DMS 273 (cell line): ENCODE measurements around the gene B3GALT4.
"Not testable (repeated sequence)": the region's sequence is repeated elsewhere in the genome, so short reads cannot be mapped to it uniquely, and the experiment has no call there.

Experiments used
- DNase-seq: peaks from one replicate; lab custom pipeline; 2025; ENCODE audit not compliant: unreplicated experiment; lab: John Stamatoyannopoulos, UW

The B3GALT4 gene

DNA sequence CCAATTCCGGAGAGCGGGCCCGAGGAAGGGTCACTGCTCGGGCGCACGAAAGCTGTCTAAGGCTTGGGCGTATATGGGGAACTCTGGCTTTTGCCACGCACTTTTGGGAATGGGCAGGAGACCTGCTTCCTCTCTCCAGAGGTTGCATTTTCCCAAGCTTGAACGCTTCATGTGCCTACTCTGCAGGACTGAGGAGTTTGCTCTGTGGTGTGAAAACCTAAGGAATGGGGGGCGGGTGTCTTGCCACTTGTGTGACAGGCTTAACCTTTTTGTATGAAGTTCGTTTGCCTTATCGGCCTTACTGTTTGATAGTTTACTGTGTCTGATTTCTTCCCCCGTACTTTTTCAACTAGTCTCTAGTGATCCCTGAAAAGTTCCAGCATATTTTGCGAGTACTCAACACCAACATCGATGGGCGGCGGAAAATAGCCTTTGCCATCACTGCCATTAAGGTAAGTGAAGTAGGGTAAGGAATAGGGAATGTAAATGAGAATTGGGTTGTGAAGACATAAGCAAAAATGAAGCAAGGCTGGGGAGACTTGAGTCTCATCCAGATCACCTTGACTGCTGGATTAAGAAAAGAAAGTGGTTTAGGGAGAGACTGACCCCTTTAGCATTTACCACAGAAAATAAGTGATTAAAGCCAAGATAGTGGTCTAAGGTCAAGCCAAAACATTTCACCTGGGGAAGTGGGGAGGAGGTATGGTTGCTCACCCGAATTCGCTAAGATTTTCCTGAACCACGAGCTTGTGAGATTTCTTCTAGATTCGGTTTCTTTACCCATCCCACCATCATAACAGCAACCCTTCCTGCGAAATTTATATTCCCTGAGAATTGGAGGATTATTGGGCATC is 4.4 kb upstream of the B3GALT4 start:
- DNase-seq: no peak

DNA sequence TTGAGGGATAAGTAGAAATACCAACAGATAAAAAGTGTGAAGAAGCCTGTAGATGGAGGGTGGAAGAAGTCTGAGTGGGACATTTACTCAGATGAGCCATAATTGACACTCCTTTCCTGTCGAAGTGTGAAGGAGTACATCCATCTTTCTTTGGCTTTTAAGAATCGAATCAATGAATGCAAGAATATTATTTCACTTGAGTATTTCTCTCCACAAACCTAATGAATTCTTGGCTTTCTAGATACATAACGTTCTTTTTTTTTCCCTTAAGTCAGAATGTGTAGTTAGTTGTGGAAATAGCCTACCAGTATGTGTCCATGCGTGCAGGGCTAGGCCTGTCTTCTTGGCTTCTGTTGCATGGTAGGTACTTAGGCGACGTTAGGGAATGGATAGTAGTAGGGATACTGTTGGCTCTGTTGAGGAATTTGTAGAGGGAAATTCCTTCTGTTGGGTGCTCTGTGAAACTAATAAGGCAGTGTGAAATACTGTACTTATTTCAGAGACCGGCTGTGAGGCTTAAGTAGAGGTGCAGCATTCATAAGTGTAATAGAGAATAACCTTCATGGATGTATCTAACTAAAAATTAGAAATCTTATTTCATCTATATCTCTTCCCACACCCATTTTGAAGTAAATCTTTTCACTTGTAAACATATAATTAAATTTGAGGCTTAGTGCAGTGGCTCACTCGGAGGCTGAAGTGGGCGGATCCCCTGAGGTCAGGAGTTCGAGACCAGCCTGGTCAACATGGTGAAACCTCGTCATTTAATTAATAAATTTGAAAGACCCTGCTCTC is 3.6 kb upstream of the B3GALT4 start:
- DNase-seq: peak; percentile 40

DNA sequence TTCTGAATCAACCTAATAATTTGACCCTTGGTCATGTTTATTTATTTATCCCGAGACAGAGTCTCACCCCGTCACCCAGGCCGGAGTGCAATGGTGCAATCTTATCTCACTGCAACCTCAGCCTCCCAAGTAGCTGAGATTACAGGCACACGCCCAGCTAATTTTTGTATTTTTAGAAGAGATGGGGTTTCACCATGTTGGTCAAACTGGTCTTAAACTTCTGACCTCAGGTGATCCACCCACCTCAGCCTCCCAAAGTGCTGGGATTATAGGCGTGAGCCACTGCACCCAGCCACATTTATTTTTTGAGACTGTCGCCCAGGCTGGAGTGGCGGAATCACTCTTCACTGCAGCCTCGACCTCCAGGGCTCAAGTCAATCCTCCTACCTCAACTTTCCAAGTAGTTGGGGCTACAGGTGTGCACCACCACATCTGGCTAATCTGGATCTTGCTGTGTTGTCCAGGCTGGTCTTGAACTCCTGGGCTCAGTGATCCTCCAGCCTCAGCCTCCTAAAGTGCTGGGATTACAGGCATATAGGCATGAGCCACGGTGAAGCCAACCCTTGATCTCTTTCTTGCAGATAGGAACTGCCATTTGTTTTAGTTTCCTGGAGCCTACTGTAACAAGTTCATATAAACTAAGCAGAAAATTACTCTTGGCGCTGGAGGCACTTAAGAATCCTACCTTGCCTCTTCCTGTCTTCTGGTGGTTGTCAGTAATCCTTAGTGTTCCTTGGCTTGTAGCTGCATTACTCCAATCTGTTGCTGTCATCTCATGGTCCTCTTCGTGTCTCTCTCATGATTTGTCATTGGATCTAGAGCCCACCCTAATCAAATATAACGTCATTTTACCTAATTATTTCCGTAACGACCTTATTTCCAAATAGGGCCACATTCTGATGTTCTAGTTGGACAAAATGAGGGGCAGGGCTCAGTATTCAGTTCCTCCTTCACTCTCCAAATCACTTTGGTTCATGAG is 2.7 kb upstream of the B3GALT4 start:
- peak; percentile 38 for DNase-seq

DNA sequence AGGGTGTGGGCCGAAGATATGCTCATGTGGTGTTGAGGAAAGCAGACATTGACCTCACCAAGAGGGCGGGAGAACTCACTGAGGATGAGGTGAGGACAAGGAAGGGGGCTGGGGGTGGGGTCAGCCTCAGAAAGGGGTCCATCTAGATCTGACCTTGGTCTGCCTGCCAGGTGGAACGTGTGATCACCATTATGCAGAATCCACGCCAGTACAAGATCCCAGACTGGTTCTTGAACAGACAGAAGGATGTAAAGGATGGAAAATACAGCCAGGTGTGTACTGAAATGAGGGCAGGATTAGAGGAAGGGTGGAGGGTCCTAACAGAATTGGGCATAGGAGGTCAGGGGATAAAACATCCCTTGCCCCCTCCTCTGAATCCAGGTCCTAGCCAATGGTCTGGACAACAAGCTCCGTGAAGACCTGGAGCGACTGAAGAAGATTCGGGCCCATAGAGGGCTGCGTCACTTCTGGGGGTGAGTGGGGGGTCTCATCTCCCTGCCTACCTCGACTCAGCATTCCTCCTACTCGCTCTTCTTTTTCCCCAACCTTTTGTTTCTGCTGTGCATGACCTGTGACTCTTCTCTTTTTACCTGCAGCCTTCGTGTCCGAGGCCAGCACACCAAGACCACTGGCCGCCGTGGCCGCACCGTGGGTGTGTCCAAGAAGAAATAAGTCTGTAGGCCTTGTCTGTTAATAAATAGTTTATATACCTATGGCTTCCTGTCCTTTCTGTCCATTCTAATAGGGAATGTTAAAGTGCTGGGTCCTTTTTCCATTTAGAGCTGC is 935 bp upstream of the B3GALT4 start:
- DNase-seq: peak; percentile 44

GRCh38 chr6:33276581-33276863 is 401 bp upstream of the B3GALT4 start:
- peak; percentile 81 for DNase-seq

- peak; percentile 65 for DNase-seq
Measured at GRCh38 chr6:33277663-33278391, 904 bp downstream of the B3GALT4 start.

GRCh38 chr6:33278392-33278741 is 1.4 kb downstream of the B3GALT4 start:
- peak; percentile 65 for DNase-seq

DNA sequence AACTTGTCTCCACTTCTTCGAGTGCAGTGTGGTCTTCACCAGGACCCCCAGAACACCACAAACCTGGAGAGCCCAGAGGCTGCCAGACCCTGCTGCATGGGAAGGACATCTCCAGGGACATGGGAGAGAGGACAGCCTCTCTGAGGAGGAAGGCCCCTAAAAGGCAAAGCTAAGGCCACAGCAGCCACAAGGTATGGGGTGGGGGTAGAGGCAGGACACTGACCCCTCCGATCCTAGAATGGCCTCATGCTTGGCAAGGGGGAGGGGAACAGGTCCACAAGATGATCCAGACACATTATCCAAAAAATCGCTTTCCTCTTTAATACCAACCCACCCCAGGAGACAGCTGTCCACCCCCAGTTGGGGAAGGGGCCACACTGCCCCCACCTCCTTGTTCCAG is 1.9 kb downstream of the B3GALT4 start:
- no peak for DNase-seq

DNA sequence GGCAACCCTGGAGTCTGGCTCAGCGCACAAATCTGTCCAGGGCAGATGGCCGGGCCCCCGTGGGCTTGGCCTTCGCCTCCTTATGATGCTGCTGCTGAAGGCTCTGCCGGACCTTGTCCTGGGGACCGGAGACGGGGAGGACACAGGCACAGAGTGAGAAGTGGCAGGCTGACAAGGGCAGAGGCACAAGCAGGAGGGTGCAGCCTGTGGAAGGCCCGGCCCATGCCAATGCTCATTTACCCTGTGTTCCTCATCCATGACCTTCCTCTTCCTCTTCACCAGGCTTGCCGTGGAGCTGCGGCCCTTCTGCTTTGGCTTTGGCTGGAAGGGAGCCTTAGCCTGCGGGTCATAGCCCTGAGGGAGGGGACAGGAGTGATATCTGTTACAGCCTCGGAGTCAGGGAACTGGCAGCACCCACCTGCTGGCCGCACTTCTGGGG is 2.4 kb downstream of the B3GALT4 start:
- DNase-seq: no peak

- peak; percentile 95 for DNase-seq
Measured at GRCh38 chr6:33279971-33280511, 3.1 kb downstream of the B3GALT4 start.

DNA sequence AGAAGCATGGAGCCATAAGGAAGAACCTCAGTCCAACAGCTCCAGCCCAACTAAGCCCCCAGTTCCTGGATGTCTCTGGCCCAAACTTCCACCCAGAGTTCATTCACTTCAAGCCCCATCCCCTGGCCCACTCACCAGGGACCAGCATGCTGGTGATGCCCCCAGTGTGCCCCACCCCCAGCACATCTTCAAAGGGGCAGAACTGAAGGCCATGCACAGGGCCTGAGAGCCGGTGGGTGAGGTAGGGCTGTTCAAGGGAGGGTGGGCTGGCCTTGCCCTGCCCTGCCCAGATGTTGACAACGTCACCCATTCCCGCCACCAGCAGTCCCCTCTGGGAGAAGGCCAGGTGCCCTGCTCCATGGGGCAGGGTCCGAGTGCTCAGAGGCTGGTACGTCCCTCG is 3.6 kb downstream of the B3GALT4 start:
- DNase-seq: no peak

- not testable (repeated sequence) for DNase-seq
Measured at GRCh38 chr6:33285214-33285613, 8.3 kb downstream of the B3GALT4 start.

DNA sequence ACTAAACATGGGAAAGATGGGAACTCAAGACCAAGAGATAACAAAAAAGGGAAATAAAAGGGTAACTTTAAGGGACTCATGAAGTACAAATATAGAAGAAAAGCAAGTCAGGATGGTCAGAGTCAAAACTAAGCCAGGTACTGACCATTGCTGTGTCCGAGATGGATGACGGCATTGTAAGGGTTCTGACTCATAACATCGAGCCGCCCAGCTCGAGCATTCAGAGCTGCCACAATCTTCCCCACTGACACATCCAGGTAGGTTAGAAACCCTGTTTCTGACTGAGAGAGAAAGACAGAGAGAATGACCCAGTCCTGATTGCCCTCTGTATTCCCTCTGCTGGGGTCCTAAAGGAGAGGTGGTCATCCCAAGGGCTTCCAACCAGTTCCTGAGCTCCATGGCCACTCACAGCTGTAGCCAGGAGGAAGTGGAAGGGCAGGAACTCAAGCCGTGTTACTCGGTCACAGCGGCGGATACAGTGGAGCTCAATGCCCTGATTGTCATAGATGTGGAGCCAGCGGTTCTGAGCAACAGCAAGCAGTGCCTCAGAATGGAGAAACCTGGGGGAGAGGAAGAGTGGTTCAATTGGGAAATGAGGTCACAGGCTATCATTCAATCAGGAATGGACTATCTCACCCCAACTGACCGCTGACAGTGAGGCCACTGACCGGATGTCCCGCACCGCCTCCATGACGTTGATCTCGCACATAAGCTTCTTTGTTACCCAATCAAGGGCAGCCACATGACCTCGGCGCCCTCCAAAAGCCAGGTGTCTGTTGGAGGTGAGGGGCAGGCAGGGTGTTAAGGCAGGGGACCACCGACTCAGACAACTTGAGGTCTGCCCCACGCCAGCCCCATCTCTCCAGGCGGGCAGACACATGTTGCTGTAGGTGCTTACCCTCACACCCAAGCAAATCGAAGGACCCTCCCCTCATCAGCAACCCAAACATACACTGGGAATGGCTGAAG is 10.3 kb downstream of the B3GALT4 start:
- DNase-seq: no peak

DNA sequence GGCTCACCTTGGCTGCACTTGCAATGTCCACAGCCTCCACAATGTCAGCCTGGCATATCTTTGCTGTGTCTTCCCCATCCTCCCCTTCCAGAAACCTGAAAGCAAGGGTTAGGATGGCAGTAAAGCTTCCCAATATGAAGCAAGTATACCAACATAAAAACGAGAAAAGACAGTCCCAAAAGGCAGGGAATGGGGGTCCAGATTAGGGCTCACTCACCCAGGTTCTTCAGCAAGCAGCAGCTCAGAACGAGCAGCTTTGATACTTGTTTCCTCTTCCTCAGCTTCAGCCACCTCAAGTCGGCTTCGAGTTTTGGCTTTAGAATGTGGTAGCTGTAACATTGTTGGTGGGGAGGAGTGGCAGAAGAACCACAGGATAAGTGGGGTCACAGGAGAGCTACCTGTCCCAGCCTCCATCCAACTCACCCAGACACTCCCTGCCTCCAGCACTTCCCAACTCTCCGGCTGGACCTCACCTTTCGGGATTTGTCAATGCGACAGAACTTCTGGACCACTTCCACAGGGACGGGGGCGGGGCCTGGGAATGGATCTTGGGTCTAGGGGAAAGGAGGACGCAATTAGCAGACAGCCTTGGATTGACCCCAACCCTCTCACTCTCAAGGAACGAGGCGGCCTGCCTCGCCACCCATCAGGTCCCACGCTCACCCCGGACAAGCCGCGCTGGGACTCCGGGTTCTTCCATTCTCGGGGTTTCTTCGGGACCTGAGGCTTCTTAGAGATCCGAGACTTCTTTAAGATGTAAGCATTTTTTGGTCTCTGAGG is 11.4 kb downstream of the B3GALT4 start:
- no peak for DNase-seq

DNA sequence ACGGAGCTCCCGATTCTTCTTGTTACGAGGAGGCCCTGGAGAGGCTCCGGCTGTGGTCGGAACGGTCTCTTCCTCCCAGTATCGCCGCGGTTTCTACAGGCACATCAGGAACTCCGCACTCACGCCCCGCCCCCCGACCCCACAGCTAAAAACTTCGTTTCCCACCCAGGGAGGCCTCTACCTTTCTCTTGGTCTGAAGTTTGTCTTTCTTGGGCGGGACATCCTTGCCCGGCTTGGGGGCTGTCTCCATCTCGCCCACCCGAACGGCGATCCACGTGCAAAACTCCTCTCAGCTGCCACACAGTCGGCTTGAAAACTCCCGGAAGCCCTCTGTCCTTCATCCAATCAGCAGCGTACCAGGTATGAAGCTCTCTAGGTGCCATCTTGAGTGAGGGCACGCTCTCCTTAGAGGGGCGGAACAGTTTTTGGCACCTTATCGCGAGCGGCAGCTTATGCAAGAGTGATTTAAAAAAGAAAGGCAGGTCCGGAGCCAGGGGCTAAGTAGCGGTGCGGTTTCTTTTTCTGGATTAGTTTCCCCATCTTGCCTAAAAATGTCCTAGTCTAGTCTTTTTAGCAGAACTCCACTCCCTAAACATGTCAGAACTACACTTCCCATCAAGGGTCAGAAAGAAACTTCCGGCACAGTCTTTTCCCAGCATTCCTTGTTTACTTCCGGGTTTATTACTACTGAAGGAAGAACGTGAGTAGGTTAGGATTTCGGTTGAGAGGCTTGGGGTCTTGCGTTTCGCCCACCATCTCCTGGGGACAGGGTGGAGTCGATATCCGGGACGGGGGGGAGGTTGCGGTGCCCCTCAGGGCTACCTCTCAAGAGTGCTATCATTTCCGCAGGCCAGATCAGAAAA is 12.2 kb downstream of the B3GALT4 start, which contains the start of the genes PFDN6 and WDR46:
TSS of gene PFDN6 (plus strand) at position 681 of the 863 bp plus-strand sequence. CDS start 256 bp downstream, outside the sequence.
TSS of gene WDR46 (minus strand) at position 319 of the 863 bp plus-strand sequence. CDS start at position 250, 69 bp downstream.
- DNase-seq: peak; percentile 94

DNA sequence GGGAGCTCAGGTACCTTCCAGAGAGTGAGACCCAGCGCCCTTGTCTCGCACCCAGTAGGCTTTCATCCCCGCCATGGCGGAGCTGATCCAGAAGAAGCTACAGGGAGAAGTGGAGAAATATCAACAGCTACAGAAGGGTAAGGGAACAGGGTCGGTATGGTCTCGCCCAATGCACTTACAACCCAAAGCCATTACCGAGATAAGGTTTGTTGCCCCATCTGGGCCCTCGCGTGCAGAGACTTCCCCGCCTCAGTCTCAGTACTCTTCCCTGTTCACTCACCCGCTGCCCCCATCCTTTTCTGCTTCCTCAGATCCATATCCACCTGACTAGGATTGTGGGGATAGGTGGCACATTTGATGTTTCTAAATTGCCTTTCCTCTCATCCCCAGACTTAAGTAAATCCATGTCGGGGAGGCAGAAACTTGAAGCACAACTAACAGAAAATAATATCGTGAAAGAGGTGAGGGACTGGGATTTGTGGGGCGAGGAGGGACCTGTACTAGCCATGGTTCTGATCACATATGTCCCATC is 12.9 kb downstream of the B3GALT4 start:
- peak; percentile 50 for DNase-seq
